Globus pallidus (tissue), 1 donor: Measurements from ENCODE around the gene U2AF2.

Experiments used
- DNase-seq: peaks from one replicate; pipeline ENCODE4 v3.0.0-alpha.2; 2015; ENCODE audit warnings: low spot score

U2AF2 gene

GRCh38 chr19:55654868-55655647 lies at the start of gene U2AF2:
Gene U2AF2, plus strand, starts transcription at chr19:55655035. Its CDS starts 70 bp downstream, at chr19:55655105.
- peak; percentile 95 for DNase-seq

GRCh38 chr19:55605207-55605636 lies 49.6 kb upstream of the U2AF2 start:
- DNase-seq: peak; percentile 92

- peak; percentile 62 for DNase-seq
These were observed 49.0 kb upstream of the U2AF2 start, which contains the start of gene ZNF865 for GRCh38 chr19:55605637-55606470. Gene ZNF865, plus strand, starts transcription at chr19:55605647. Its CDS starts 7,972 bp downstream, at chr19:55613619.

- DNase-seq: no peak
These were observed 48.4 kb upstream of the U2AF2 start for GRCh38 chr19:55606471-55606787.

- no peak for DNase-seq
These were observed 48.0 kb upstream of the U2AF2 start for GRCh38 chr19:55606817-55607216.

- no peak for DNase-seq
These were observed 45.5 kb upstream of the U2AF2 start for GRCh38 chr19:55609326-55609725.

GRCh38 chr19:55611300-55611982 lies 43.4 kb upstream of the U2AF2 start:
- no peak for DNase-seq

GRCh38 chr19:55611983-55612645 lies 42.7 kb upstream of the U2AF2 start:
- DNase-seq: no peak

- DNase-seq: no peak
These were observed 41.4 kb upstream of the U2AF2 start for GRCh38 chr19:55613396-55613795.

- no peak for DNase-seq
These were observed 40.7 kb upstream of the U2AF2 start for GRCh38 chr19:55613930-55614710.

- no peak for DNase-seq
These were observed 39.9 kb upstream of the U2AF2 start for GRCh38 chr19:55614711-55615542.

GRCh38 chr19:55615543-55616394 lies 39.1 kb upstream of the U2AF2 start:
- DNase-seq: no peak

GRCh38 chr19:55616395-55616875 lies 38.4 kb upstream of the U2AF2 start:
- DNase-seq: no peak

GRCh38 chr19:55617426-55617825 lies 37.4 kb upstream of the U2AF2 start:
- DNase-seq: no peak

- no peak for DNase-seq
These were observed 36.4 kb upstream of the U2AF2 start for GRCh38 chr19:55618426-55618825.

- no peak for DNase-seq
These were observed 35.5 kb upstream of the U2AF2 start for GRCh38 chr19:55619286-55619685.

- DNase-seq: no peak
These were observed 34.2 kb upstream of the U2AF2 start for GRCh38 chr19:55620410-55621204.

GRCh38 chr19:55621205-55621672 lies 33.6 kb upstream of the U2AF2 start:
- no peak for DNase-seq
